ENCODE data around the gene MDFIC. TPM values are rescaled to one million over a fixed set of nuclear protein-coding genes. Genes with fewer than 3 reads are reported as not detected.

MDFIC gene
- total and polyA plus RNA-seq, 2 of the 4 experiments (the other 2 are of a cell fraction), result 16.9 to 35.0 TPM

DNA sequence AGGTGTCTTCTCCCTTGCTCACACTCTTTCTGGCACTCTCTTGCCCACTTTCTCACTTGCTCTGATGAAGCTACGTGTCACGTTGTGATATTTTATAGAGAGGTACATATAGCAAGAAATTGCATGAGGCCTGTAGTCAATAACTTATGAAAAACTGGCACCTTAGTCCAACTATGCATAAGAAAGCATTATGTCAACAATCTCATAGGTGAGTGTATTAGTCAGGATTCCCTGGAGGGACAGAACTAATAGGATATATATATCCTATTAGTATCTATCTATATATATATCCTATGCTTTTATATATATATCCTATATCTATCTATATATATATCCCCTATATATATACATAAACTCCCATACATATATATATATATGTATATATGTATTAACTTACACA, 18.8 kb upstream of the MDFIC start:
- H3K9me3 ChIP-seq (ENCODE audit: control insufficient read depth, insufficient read depth, low read length), result peaks cover under 1% of the 10 kb centered on the region; the same call in 1 of the 2 replicates
- no peak overlapping the region for H2AFZ ChIP-seq (replicated peaks; ENCODE audit: low read length, poor library complexity)
- no CpG with 5 or more reads among the region's 2 CpGs for WGBS, 2 experiments (ENCODE audit: extremely low coverage in 2 of 2, insufficient read length in 1 of 2)
- H3K18ac ChIP-seq (ENCODE audit: low read depth, low read length), result no peak overlapping the region
- H3K14ac ChIP-seq (replicated peaks; ENCODE audit: low read depth, low read length), result no peak overlapping the region
- H3K9ac ChIP-seq (ENCODE audit: low read depth, low read length), result no peak overlapping the region
- no peak overlapping the region for H4K8ac ChIP-seq (ENCODE audit: low read depth in 2 of 2, low read length in 2 of 2)
- no TSS peak for BruUV-seq (replicated peaks)
- H3K4ac ChIP-seq (ENCODE audit: low read depth, low read length), result no peak overlapping the region
- H2BK15ac ChIP-seq (ENCODE audit: low read depth, low read length), result no peak overlapping the region
- ChIA-PET CTCF (no interaction called here), POLR2A (ENCODE audit: unreplicated experiment) (no interaction called here)
- H3K9me1 ChIP-seq (ENCODE audit: insufficient read depth, low read length), result no peaks in the 10 kb centered on the region
- H2BK120ac ChIP-seq (ENCODE audit: low read depth, low read length), result no peak overlapping the region
- H2BK20ac ChIP-seq (ENCODE audit: low read depth, low read length), result no peak overlapping the region
- in situ Hi-C loops (cut with MboI; ENCODE audit: low sequenced_read_pairs), result no loop called here
- H3K4me2 ChIP-seq (ENCODE audit: low read depth, low read length), result no peak overlapping the region
- dilution Hi-C loops (cut with HindIII; ENCODE audit: low sequenced_read_pairs, unreplicated experiment), result no loop called here
- H3K4me1 ChIP-seq (ENCODE audit: control insufficient read depth, insufficient read depth, low read length), result no peaks in the 10 kb centered on the region
- no peaks in the 10 kb centered on the region for H3K27me3 ChIP-seq (ENCODE audit: control insufficient read depth, insufficient read depth, low read length)
- H2AK9ac ChIP-seq (replicated peaks; ENCODE audit: low read depth, low read length, poor library complexity), result no peak overlapping the region
- H3K23ac ChIP-seq (ENCODE audit: low read depth, low read length), result no peak overlapping the region
- intact Hi-C loops (cut with micrococcal nuclease), result no loop called here
- no peak overlapping the region for H3K56ac ChIP-seq (ENCODE audit: extremely low read depth, insufficient read depth, low read length)
- no peak overlapping the region for H4K91ac ChIP-seq (ENCODE audit: insufficient read depth, low read depth, low read length)
- no peak overlapping the region for H2AK5ac ChIP-seq (ENCODE audit: low read depth, low read length)
- DNase-seq (no peak), ATAC-seq (ENCODE audit: low read depth) (no peak)
- H3K27ac ChIP-seq (ENCODE audit: insufficient read depth, low read length), result no peak overlapping the region
- H2BK5ac ChIP-seq (ENCODE audit: low read depth, low read length, poor library complexity, severe bottlenecking), result no peak overlapping the region
- no peaks in the 10 kb centered on the region for H3K79me1 ChIP-seq (ENCODE audit: low read depth in 1 of 2, low read length in 2 of 2)
- no peak overlapping the region for H4K5ac ChIP-seq (ENCODE audit: low read depth, low read length)
- H4K20me1 ChIP-seq (ENCODE audit: insufficient read depth, low read length), result no peaks in the 10 kb centered on the region
- TF ChIP-seq, protein P1, sequence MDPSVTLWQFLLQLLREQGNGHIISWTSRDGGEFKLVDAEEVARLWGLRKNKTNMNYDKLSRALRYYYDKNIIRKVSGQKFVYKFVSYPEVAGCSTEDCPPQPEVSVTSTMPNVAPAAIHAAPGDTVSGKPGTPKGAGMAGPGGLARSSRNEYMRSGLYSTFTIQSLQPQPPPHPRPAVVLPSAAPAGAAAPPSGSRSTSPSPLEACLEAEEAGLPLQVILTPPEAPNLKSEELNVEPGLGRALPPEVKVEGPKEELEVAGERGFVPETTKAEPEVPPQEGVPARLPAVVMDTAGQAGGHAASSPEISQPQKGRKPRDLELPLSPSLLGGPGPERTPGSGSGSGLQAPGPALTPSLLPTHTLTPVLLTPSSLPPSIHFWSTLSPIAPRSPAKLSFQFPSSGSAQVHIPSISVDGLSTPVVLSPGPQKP (IDR thresholded peaks at IDR 0.05; ENCODE audit: borderline replicate concordance, low read depth, low read length), result no peak
- no peak for TF ChIP-seq RFX5 (IDR thresholded peaks at IDR 0.05; ENCODE audit: low read depth, low read length)
- no peak for TF ChIP-seq POLR2A (IDR thresholded peaks at IDR 0.05; ENCODE audit: low read depth, low read length)
- H3K36me3 ChIP-seq (ENCODE audit: control insufficient read depth, insufficient read depth, low read length), result no peaks in the 10 kb centered on the region
- H3K4me3 ChIP-seq (ENCODE audit: insufficient read depth, low read depth, low read length), result no peak overlapping the region

Measured in IMR-90 (cell line).